ENCODE measurements around the gene ZNRF3.
"Not testable (repeated sequence)": the region's sequence is repeated elsewhere in the genome, so short reads cannot be mapped to it uniquely, and the experiment has no call there.

Gene ZNRF3

GRCh38 chr22:29003552-29003951 is 120.2 kb downstream of the ZNRF3 start:
- in situ Hi-C loops (cut with MboI; ENCODE audit: low sequenced_read_pairs): no loop called here

DNA sequence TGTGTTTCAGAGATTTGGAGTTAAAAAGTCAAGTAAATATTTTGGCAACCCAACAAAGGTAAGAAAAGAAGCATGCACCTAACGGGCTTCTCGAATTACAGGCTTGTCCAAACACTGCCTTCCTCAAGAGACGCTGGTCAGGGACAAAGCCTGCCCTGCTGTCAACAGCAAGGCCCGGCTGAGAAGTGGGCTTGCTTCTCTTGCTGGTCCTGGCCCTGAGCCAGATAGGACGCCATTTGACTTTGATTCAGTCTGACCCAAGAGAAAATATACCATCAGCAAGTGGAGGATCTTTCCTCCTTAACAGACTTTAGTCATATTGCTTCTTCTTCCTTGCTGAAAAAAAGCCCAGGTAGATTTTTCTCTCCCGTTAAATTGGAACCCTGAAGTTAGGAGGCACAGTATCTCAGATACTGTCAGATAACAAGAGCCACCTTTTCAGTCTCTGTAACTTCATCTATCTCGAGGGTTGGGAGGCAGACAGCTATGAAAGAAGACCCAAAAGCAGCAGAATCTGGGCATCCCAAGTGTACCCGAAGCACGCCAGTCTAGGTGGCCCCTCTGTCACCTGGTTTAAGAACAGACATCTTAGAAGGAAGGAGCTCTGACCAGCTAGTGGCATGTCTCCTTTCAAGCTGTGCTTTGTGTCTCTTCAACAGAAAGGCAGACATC is 120.7 kb downstream of the ZNRF3 start:
- in situ Hi-C loops (cut with MboI; ENCODE audit: low sequenced_read_pairs): no loop called here

DNA sequence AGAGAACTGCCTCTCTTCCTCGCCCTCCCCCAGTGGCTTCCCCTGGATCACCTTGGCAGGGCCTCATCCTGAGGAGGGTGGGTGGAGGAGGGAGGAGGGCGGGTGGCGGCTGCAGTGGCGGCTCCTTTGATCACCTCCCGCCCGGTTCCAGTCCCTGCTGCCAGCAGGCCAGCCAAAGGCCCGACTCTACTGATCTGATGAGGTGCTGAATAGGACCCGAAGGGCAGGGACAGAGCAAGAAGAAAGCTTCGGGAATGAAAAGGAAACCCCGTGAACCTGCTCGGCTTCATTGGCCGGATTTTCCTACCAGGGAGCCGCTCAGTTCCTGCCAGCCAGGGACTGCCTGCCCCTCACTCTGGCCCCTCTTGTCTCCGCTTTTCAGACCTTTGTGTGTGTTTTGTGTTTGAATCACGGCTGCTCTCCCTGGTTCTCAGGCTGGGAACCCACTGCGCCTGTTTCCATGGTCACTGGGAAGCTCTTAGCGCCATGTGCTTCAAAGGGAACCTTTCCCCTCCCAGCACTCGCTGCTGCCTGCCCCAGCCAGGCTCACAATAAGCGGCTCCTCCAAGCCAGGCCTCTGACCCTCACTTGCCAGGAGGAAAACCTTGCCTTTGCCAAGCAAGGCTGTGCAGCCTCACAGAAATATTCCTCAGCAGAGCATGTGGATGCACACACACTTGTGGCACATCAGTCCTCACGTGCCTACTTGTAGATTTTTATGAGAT is 121.4 kb downstream of the ZNRF3 start:
- in situ Hi-C loops (cut with MboI; ENCODE audit: low sequenced_read_pairs): no loop called here

DNA sequence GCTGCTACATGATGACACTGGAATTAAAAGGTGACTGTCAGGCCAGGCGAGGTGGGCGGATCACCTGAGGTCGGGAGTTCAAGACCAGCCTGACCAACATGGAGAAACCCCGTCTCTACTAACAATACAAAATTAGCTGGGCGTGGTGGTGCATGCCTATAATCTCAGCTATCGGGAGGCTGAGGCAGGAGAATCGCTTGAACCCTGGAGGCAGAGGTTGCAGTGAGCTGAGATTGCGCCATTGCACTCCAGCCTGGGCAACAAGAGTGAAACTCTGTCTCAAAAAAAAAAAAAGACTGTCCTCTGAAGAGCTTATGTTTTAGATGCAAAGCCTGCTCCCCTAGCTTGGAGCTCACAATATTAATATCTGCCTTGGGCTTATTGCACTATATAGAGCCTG is 122.4 kb downstream of the ZNRF3 start:
- in situ Hi-C loops (cut with MboI; ENCODE audit: low sequenced_read_pairs): not testable (repeated sequence)

GRCh38 chr22:29006346-29006745 is 123.0 kb downstream of the ZNRF3 start:
- in situ Hi-C loops (cut with MboI; ENCODE audit: low sequenced_read_pairs): no loop called here

DNA sequence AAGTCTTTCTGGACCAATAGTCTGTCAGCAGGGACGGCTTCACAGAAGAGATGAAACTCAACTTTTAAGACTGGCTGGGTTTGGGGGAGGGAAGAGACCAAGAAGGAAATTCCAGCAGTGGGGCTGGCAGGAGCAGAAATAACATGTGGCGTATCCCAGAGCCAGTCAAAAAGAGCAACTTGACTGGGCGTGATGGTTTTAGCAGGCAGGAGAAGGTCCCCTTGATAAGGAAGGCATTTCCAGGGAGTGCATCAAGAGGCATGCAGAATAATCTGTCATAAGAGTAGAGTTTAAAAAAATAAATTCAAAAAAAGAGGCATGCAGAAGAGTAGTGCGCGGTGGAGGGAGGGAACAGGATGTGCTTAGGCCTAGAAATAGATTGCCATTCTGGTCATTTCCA is 125.8 kb downstream of the ZNRF3 start:
- in situ Hi-C loops (cut with MboI; ENCODE audit: low sequenced_read_pairs): no loop called here

DNA sequence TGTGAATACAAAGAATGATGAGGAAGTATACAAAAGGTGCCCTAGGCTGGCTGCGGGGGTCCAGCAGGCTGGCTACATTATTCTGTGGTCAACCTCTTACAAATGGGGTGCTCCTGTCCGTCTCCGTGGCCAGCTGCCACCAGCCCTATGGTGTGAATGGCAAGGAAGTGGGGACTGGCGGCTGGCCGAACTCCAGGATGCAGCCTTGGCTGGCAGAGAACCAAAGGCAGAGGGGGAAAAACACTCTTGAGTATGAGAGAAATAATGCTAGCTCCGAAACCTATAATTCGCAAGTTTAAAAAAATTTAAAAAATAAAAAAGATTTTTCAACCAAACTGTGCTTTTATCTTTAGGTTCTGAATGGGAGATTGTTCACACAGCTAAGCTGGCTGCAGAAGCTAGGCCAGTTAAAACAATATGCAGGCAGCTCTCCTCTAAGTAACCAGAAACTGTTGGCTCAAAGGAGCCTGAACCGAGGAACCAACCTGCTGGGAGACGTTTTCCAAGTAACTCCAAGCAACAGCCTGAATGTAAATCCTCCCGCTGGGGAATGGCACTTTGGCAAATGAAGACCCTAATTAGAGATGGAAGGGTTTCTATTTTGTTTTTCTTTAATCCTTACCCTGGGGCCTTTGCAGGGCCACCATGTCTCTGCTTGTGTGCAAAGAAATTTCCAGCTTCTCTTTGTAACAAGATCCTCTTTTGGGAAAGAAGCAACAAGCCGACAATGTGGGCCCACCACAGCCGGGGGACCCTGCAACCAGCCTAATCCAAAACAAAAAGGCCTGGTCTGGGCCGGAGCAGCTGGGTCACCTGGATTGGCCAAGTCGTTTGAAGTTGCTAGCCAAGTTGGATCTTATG is 128.1 kb downstream of the ZNRF3 start:
- in situ Hi-C loops (cut with MboI; ENCODE audit: low sequenced_read_pairs): no loop called here

DNA sequence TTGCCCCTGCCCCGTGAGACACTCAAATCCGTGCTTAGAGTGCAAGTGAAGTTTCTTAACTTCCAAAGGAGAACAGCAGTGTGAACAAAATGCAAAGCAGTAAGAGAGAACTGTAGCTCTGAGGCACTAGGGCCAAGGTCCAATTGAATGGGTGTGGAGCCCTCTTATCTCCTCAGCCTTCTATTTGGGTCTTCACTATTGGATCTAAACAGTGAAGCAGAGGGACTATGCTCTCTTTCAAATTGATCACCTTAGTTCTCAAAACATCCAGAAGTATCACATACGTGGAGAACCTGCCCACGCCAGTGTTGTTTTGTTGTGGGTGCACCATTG is 128.7 kb downstream of the ZNRF3 start:
- in situ Hi-C loops (cut with MboI; ENCODE audit: low sequenced_read_pairs): no loop called here

DNA sequence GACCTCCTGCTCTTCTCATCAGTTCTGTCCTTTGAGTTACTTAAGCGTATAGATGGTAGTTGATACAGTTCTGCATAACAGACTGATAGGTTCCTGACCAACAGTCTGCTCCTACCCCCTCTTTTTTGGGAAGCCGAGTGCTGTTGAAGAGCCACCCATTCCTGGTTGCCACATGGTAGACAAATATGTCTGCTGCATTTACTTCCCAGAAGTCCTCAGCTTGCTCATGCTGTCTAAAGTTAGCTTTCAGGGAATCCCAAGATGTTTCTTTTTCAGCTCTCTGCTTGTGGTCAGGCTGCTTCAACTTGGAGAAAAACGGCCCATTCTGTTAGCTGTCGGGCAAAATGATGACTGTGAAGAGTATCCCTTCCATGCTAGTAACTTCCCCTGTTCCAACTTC is 129.6 kb downstream of the ZNRF3 start:
- in situ Hi-C loops (cut with MboI; ENCODE audit: low sequenced_read_pairs): no loop called here

DNA sequence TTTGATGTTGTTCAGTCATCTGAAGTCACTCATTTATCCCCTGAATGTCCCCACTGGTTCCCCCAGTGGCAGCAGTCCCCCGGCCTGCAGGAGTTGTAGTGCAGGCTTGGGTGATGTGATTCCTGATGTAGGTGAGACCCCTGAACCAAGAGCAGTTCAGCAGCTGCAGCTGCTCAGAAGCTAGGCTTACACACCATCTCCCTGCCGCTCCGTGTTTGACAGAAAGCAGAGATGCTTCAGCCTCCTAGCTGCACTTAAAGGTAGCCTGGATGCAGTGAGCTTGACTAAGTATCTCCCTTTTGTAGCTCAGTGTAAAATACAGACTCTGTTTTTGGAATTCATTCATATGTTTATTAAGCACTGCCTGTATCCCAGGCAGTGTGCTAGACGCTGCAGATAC is 130.9 kb downstream of the ZNRF3 start:
- in situ Hi-C loops (cut with MboI; ENCODE audit: low sequenced_read_pairs): no loop called here

DNA sequence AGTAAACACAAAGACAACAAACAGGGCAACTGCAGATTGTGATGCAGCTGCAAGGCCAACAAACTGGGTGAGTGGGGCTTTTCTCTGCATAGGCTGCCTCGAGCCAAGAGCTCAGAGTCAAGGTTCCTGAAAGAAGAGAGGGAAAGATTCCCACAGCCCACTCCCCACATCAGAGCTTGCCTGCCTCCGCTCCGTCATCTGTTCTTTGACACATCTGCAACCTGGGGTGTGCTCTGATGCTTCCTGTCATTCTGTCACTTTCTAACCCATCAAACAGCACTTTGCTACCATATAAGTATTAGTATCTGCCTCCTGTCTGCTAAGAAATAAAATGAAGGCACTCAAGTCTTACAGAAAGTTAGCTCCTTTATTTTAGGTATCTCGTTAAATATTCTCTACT is 131.4 kb downstream of the ZNRF3 start:
- in situ Hi-C loops (cut with MboI; ENCODE audit: low sequenced_read_pairs): no loop called here

DNA sequence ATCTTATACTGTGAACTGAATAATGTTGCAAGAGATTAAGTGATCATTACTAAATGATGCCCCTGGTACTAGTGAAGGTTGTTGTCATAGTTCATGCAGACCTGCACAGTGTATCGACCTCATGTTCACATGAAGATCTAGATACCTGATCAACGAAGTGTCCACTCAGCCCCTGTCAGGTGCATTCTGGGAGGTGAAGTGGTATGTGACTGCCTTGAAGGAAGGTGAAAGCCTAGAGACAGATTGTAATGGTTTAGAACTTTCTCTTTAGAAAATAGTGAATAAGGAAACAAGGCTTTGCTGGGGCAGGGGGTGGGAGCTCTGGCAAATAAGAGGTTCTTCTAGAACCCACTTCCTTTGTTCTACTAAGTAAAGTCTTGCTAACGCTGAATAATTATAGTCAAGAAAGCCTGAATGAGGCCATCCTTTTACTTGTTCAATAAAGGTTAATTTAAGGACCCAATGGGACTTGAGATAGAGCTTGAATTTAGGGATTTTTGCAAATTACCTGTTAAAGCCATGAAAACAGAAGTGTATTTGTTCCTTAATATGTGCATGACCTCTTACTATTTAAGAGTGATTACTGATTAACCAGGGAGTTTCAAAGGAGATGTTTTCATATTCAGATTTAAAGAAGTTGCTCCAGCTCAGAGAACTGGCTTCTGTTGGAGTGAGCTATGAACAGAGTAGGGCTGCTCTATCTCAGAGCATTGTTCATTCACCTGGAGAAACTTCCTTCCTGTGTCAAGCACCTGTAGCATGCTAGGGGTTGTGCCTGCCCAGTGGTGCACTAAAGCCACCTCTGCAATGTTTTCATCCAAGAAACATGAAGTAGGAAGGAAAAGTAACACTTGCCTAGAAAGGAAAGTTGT is 132.9 kb downstream of the ZNRF3 start:
- in situ Hi-C loops (cut with MboI; ENCODE audit: low sequenced_read_pairs): no loop called here

- in situ Hi-C loops (cut with MboI; ENCODE audit: low sequenced_read_pairs): no loop called here
These were observed 135.2 kb downstream of the ZNRF3 start for GRCh38 chr22:29018293-29019189.

- in situ Hi-C loops (cut with MboI; ENCODE audit: low sequenced_read_pairs): no loop called here
These were observed 138.9 kb downstream of the ZNRF3 start for GRCh38 chr22:29022101-29022817.

DNA sequence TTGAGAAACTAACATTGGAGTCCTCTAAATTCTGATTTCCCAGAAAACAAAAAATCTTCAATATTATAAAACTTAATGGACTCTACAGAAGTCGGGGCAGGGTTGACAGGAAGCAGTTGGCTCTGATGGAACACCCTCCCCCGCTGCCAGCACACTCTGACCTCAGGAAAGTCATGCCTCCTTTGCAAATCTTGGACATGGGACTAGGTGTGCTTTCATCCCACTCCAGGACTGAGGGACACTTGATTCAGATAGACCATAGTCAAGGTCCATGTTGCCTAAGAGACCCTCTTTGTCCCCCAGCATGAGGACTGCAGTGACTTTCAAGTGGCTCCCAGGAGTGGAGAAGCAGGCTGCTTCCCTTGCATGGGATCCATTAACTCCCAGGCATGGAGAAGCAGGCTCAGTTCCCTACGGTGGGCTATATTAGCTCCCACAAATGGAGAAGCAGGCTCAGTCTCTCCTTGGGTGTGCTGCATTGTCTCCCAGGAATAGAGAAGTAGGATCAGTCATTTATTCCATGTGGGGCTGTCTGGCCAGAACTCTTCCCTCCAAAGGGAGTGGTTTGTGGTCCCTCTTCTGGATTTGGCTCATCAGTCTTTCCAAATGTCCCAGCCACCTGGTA is 139.9 kb downstream of the ZNRF3 start:
- in situ Hi-C loops (cut with MboI; ENCODE audit: low sequenced_read_pairs): no loop called here

DNA sequence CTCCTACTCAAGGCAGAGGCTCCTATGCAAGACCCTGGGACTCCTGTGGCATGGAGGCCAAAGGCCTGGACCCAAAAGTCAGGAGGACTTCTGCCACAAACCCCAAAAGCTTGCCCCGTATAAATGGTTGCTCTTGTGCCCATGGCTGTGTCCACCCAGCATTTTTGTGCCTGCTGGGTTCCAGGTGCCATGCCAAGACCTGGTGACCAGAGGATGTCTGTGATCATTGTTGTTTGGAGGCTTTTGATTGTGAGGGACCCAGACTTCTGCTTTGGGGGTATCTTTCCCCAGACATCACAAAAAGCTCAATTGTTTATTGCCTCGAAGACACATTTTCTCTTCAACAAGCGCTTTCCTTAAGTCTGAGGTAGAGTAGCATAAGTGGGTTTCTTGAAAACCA is 143.2 kb downstream of the ZNRF3 start:
- in situ Hi-C loops (cut with MboI; ENCODE audit: low sequenced_read_pairs): no loop called here

GRCh38 chr22:29028468-29028867 is 145.1 kb downstream of the ZNRF3 start:
- in situ Hi-C loops (cut with MboI; ENCODE audit: low sequenced_read_pairs): no loop called here

DNA sequence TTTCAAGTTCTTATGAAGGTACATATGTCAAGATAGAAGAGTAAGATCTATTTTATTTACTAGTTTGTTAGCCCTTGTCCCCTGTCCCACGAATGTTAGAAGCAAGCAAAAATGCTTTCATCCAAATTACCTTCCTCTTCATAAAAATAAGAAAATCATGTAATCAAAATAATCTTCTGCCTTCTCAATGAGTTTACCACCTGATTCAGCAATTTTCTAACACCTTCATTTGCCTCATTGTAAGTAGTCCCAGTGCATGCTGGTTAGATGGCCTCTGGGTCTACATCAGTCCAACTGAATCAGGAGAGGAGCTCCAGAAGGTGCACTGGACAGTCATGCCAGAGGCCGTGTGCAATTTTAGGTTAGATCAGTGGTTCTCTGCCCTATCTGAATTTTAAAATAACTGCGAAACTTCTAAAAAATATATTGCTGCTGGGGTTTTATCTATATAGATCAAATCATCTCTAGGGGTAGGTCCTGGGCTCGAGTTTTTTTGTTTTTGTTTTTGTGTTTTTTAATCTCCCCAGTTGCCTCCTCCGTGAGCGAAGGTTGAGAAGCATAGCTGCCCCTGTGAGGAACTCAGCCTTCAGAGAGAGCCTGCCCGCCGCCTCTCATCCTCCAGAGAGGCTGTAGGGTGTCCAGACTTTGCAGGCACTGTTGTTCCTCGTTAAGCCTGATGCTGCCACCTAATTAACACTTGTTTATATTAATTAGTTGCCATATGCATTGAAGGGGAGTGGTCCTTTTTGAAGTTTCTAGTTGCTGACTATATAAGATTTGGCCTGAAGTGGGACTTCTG is 146.0 kb downstream of the ZNRF3 start:
- in situ Hi-C loops (cut with MboI; ENCODE audit: low sequenced_read_pairs): no loop called here

All from HL-60/S4 treated with phorbol 12-myristate 13-acetate at 8.2 ng/mL for 4 days and 3 days (cell line).